ENCODE measurements around the gene DGKG.

DGKG gene

GRCh38 chr3:186241910-186242821 lies 119.9 kb downstream of the DGKG start:
- Histone ChIP-seq H3K4me3 (ENCODE audit: low read length) (no peak overlapping the region), H4K8ac (ENCODE audit: low read depth, low read length) (no peak overlapping the region), H3K4me1 (ENCODE audit: control insufficient read depth, low read depth, low read length) (no peaks in the 10 kb centered on the region), H3K36me3 (ENCODE audit: control insufficient read depth, insufficient read depth, low read length) (no peaks in the 10 kb centered on the region), H3K9ac (ENCODE audit: low read length) (no peak overlapping the region), H3K4me2 (ENCODE audit: low read length) (no peak overlapping the region), H2BK15ac (replicated peaks; ENCODE audit: low read depth) (no peak overlapping the region), H3K18ac (ENCODE audit: low read length) (no peak overlapping the region), H3K79me2 (ENCODE audit: control insufficient read depth, insufficient read depth, low read length) (no peaks in the 10 kb centered on the region), H3K27ac (ENCODE audit: low read depth, low read length) (no peak overlapping the region), H4K5ac (ENCODE audit: low read length) (no peak overlapping the region), H2AK5ac (ENCODE audit: low read length) (no peak overlapping the region), H3K56ac (ENCODE audit: low read length) (peak overlapping the region; percentile 66), H3K23ac (ENCODE audit: low read length) (no peak overlapping the region), H3K4ac (ENCODE audit: low read depth, low read length) (no peak overlapping the region), H2BK5ac (ENCODE audit: low read length) (no peak overlapping the region), H2BK120ac (ENCODE audit: low read depth, low read length) (no peak overlapping the region), H3K27me3 (ENCODE audit: insufficient read depth, low read length, poor library complexity) (no peaks in the 10 kb centered on the region), H3K79me1 (ENCODE audit: low read length) (no peaks in the 10 kb centered on the region)
- peak; percentile 96 for DNase-seq
- WGBS (ENCODE audit: extremely low coverage, insufficient coverage, low lambda C conversion rate) = no CpG with 5 or more reads among the region's 21 CpGs

DNA sequence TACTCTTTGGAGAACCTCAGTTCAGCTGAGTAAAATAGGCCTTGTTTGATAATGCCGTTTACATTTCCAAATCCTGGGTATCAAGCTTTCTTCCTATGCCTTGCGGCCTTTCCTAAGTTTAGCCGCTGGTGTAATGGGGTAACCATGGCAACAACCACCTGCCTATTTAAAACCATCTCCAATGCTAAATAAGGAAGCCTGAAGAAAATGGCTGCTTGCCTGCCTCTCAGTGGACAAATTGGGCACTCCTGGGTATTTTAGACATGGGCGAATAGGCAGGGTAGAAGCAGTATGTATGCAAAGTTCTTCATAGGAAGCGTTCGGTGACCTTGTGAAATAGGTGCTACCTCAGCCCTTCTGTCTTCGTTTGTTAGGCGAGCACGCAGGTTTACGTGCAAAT lies 122.7 kb downstream of the DGKG start:
- WGBS (ENCODE audit: extremely low coverage, insufficient coverage, low lambda C conversion rate) = no CpG with 5 or more reads among the region's 10 CpGs
- no peak overlapping the region for H2BK15ac ChIP-seq (replicated peaks; ENCODE audit: low read depth)
- no peaks in the 10 kb centered on the region for H3K79me1 ChIP-seq (ENCODE audit: low read length)
- H3K4me3 ChIP-seq (ENCODE audit: low read length) = no peak overlapping the region
- H3K27ac ChIP-seq (ENCODE audit: low read depth, low read length) = no peak overlapping the region
- H3K56ac ChIP-seq (ENCODE audit: low read length) = no peak overlapping the region
- no peak overlapping the region for H3K4me2 ChIP-seq (ENCODE audit: low read length)
- H2BK120ac ChIP-seq (ENCODE audit: low read depth, low read length) = no peak overlapping the region
- H3K36me3 ChIP-seq (ENCODE audit: control insufficient read depth, insufficient read depth, low read length) = no peaks in the 10 kb centered on the region
- no peak overlapping the region for H3K4ac ChIP-seq (ENCODE audit: low read depth, low read length)
- H2AK5ac ChIP-seq (ENCODE audit: low read length) = no peak overlapping the region
- no peaks in the 10 kb centered on the region for H3K79me2 ChIP-seq (ENCODE audit: control insufficient read depth, insufficient read depth, low read length)
- H3K27me3 ChIP-seq (ENCODE audit: insufficient read depth, low read length, poor library complexity) = no peaks in the 10 kb centered on the region
- H3K23ac ChIP-seq (ENCODE audit: low read length) = no peak overlapping the region
- no peak overlapping the region for H4K5ac ChIP-seq (ENCODE audit: low read length)
- H3K18ac ChIP-seq (ENCODE audit: low read length) = no peak overlapping the region
- H2BK5ac ChIP-seq (ENCODE audit: low read length) = no peak overlapping the region
- DNase-seq = peak; percentile 87
- H3K4me1 ChIP-seq (ENCODE audit: control insufficient read depth, low read depth, low read length) = no peaks in the 10 kb centered on the region
- no peak overlapping the region for H3K9ac ChIP-seq (ENCODE audit: low read length)
- no peak overlapping the region for H4K8ac ChIP-seq (ENCODE audit: low read depth, low read length)

DNA sequence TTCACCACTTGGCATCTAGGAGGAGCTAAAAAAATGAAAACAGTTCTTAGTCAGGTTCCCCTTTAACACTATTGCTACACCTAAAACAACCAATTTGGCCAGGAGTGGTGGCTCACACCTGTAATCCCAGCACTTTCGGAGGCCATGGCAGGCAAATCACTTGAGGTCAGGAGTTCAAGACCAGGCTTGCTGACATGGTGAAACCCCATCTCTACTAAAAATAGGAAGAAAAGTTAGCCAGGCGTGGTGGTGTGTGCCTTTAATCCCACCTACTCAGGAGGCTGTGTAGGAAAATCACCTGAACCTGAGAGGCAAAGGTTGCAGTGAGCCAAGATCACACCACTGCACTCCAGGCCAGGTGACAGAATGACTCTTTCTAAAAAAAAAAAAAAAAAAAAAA lies 124.1 kb downstream of the DGKG start:
- no CpG with 5 or more reads among the region's 2 CpGs for WGBS (ENCODE audit: extremely low coverage, insufficient coverage, low lambda C conversion rate)
- H3K18ac ChIP-seq (ENCODE audit: low read length) = no peak overlapping the region

DNA sequence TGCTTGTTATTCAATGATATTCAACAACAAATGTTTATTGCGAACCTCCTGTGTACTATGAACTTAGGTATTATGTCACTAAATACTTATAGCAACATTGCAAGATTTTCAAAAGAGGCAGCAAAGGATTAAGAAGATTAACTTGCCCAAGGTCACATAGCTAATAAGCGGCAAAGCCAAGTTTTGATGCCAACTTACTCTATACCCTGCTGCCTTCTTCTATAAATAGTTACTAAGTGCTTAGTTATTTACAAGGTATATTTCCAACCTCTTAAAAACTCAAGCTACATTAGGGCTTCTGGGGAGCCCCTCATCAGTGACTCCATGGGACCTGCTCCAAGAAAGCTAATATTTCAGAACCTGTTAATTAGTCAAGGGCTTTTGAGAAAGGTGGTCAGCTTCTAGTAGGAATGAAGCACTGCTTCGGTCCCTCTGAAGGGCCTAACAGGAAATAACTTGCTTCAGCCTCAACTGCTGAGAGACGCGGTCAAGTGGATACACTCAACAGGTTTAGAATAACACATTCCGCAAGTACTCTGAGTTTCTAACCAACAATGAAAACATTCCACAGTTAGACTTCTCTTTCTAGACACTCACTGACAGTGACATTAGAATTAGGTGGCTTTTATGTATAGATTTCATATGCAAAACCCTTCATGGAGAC lies 125.5 kb downstream of the DGKG start:
- H3K18ac ChIP-seq (ENCODE audit: low read length) = no peak overlapping the region
- no peak overlapping the region for H2BK120ac ChIP-seq (ENCODE audit: low read depth, low read length)
- no peaks in the 10 kb centered on the region for H3K4me1 ChIP-seq (ENCODE audit: control insufficient read depth, low read depth, low read length)
- H3K4ac ChIP-seq (ENCODE audit: low read depth, low read length) = no peak overlapping the region
- no peak overlapping the region for H3K4me2 ChIP-seq (ENCODE audit: low read length)
- H2AK5ac ChIP-seq (ENCODE audit: low read length) = no peak overlapping the region
- no peak for DNase-seq
- H3K9ac ChIP-seq (ENCODE audit: low read length) = no peak overlapping the region
- no peaks in the 10 kb centered on the region for H3K27me3 ChIP-seq (ENCODE audit: insufficient read depth, low read length, poor library complexity)
- no peak overlapping the region for H4K8ac ChIP-seq (ENCODE audit: low read depth, low read length)
- H4K5ac ChIP-seq (ENCODE audit: low read length) = no peak overlapping the region
- no peak overlapping the region for H3K56ac ChIP-seq (ENCODE audit: low read length)
- no peaks in the 10 kb centered on the region for H3K36me3 ChIP-seq (ENCODE audit: control insufficient read depth, insufficient read depth, low read length)
- no peak overlapping the region for H2BK5ac ChIP-seq (ENCODE audit: low read length)
- WGBS (ENCODE audit: extremely low coverage, insufficient coverage, low lambda C conversion rate) = no CpG with 5 or more reads among the region's 6 CpGs
- H3K4me3 ChIP-seq (ENCODE audit: low read length) = no peak overlapping the region
- no peaks in the 10 kb centered on the region for H3K79me2 ChIP-seq (ENCODE audit: control insufficient read depth, insufficient read depth, low read length)
- no peaks in the 10 kb centered on the region for H3K79me1 ChIP-seq (ENCODE audit: low read length)
- no peak overlapping the region for H3K27ac ChIP-seq (ENCODE audit: low read depth, low read length)
- no peak overlapping the region for H3K23ac ChIP-seq (ENCODE audit: low read length)
- no peak overlapping the region for H2BK15ac ChIP-seq (replicated peaks; ENCODE audit: low read depth)

More for the DNA sequence above, 124.1 kb downstream of the DGKG start:
- Histone ChIP-seq H3K79me1 (ENCODE audit: low read length) (no peaks in the 10 kb centered on the region), H3K4ac (ENCODE audit: low read depth, low read length) (no peak overlapping the region), H3K9ac (ENCODE audit: low read length) (no peak overlapping the region), H3K23ac (ENCODE audit: low read length) (no peak overlapping the region), H4K8ac (ENCODE audit: low read depth, low read length) (no peak overlapping the region), H4K5ac (ENCODE audit: low read length) (no peak overlapping the region), H2BK120ac (ENCODE audit: low read depth, low read length) (no peak overlapping the region), H3K79me2 (ENCODE audit: control insufficient read depth, insufficient read depth, low read length) (no peaks in the 10 kb centered on the region), H3K56ac (ENCODE audit: low read length) (no peak overlapping the region), H3K27ac (ENCODE audit: low read depth, low read length) (no peak overlapping the region), H3K36me3 (ENCODE audit: control insufficient read depth, insufficient read depth, low read length) (no peaks in the 10 kb centered on the region), H3K4me2 (ENCODE audit: low read length) (no peak overlapping the region), H3K4me1 (ENCODE audit: control insufficient read depth, low read depth, low read length) (no peaks in the 10 kb centered on the region), H2BK15ac (replicated peaks; ENCODE audit: low read depth) (no peak overlapping the region), H2BK5ac (ENCODE audit: low read length) (no peak overlapping the region), H2AK5ac (ENCODE audit: low read length) (no peak overlapping the region), H3K4me3 (ENCODE audit: low read length) (no peak overlapping the region), H3K27me3 (ENCODE audit: insufficient read depth, low read length, poor library complexity) (no peaks in the 10 kb centered on the region)
- no peak for DNase-seq

DNA sequence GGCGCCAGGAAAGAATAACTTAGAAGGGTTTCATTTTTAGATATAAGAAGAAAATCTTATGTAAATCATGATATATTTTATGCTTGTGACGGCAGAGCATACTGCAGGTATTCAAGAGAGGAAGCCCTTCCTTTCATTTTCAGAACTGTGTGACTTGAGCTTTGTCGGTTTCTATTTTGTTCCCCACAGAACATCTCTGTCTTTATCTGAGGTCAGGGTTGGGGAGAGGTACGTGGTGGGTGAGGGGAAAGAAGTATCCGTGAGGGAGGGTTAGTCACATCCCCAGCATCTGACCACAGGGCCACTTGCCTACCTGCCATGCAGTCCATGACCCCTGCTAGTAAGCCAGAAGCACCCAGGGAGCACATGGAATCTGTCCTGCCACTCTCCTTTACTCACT lies 126.5 kb downstream of the DGKG start:
- H3K4me3 ChIP-seq (ENCODE audit: low read length) = no peak overlapping the region
- H3K4me2 ChIP-seq (ENCODE audit: low read length) = no peak overlapping the region
- no peak overlapping the region for H4K5ac ChIP-seq (ENCODE audit: low read length)
- no peak overlapping the region for H4K8ac ChIP-seq (ENCODE audit: low read depth, low read length)
- no CpG with 5 or more reads among the region's 5 CpGs for WGBS (ENCODE audit: extremely low coverage, insufficient coverage, low lambda C conversion rate)
- no peak overlapping the region for H3K4ac ChIP-seq (ENCODE audit: low read depth, low read length)
- no peaks in the 10 kb centered on the region for H3K79me1 ChIP-seq (ENCODE audit: low read length)
- no peak overlapping the region for H2BK5ac ChIP-seq (ENCODE audit: low read length)
- H3K9ac ChIP-seq (ENCODE audit: low read length) = no peak overlapping the region
- no peaks in the 10 kb centered on the region for H3K36me3 ChIP-seq (ENCODE audit: control insufficient read depth, insufficient read depth, low read length)
- H3K79me2 ChIP-seq (ENCODE audit: control insufficient read depth, insufficient read depth, low read length) = no peaks in the 10 kb centered on the region
- H3K4me1 ChIP-seq (ENCODE audit: control insufficient read depth, low read depth, low read length) = no peaks in the 10 kb centered on the region
- H2BK120ac ChIP-seq (ENCODE audit: low read depth, low read length) = no peak overlapping the region
- H3K27ac ChIP-seq (ENCODE audit: low read depth, low read length) = no peak overlapping the region
- no peak overlapping the region for H2AK5ac ChIP-seq (ENCODE audit: low read length)
- H3K56ac ChIP-seq (ENCODE audit: low read length) = no peak overlapping the region
- no peak overlapping the region for H3K23ac ChIP-seq (ENCODE audit: low read length)
- no peak overlapping the region for H2BK15ac ChIP-seq (replicated peaks; ENCODE audit: low read depth)
- H3K18ac ChIP-seq (ENCODE audit: low read length) = no peak overlapping the region
- H3K27me3 ChIP-seq (ENCODE audit: insufficient read depth, low read length, poor library complexity) = no peaks in the 10 kb centered on the region
- DNase-seq = no peak
